Prostate gland (tissue), 2 donors: ENCODE data around the gene ASXL1. TPM values are rescaled to one million over a fixed set of nuclear protein-coding genes. Genes with fewer than 3 reads are reported as not detected.

ENCODE experiments used
- DNase-seq: peaks from one replicate; pipeline ENCODE4 v3.0.0-alpha.2; 2019; ENCODE audit warnings: low spot score
- H3K27ac ChIP-seq, 2 donors: fragments of 200-600 bp; sonication (generic); 2 replicates each; pipeline ENCODE4 v1.5.1; 2017 to 2019
- H3K27me3 ChIP-seq: fragments of 200-600 bp; sonication (generic); replicated peaks from 2 replicates; pipeline ENCODE4 v1.5.1; 2019; ENCODE audit not compliant: insufficient read depth
- H3K36me3 ChIP-seq, 2 donors: fragments of 200-600 bp; sonication (generic); 1 replicate in 1 of 2; 2 replicates in 1 of 2; pipeline versions ENCODE4 v1.5.1 to v1.8.1; 2017 to 2019
- H3K4me1 ChIP-seq: fragments of 200-600 bp; sonication (generic); replicated peaks from 2 replicates; pipeline ENCODE4 v1.5.1; 2019
- H3K4me3 ChIP-seq, 2 donors: fragments of 200-600 bp; sonication (generic); 2 replicates each; pipeline ENCODE4 v1.5.1; 2017 to 2019
- H3K9me3 ChIP-seq: fragments of 200-600 bp; sonication (generic); 2 replicates; pipeline ENCODE4 v1.5.1; 2017
- POLR2A ChIP-seq: fragments of 450-650 bp; IDR thresholded peaks from one replicate; pipeline ENCODE4 v1.6.1; 2016; ENCODE audit warnings: antibody characterized with exemption, mild to moderate bottlenecking
- POLR2AphosphoS5 ChIP-seq: sonication (generic); formaldehyde crosslinking; IDR thresholded peaks from one replicate; pipeline ENCODE4 v1.6.1; 2017; ENCODE audit warnings: antibody characterized with exemption
- WGBS: methylation state at CpG from one replicate; pipeline ENCODE4 v1.1.5; 2018; 5-methylcytosine and 5-hydroxymethylcytosine counted together
- intact Hi-C: fragments of 100-400 bp; cut with DNase I; formaldehyde crosslinking; loops from one replicate; pipeline ENCODE4 v1.14.2; 2022
- total RNA-seq, 2 donors: library from RNA; depleted of rRNA; stranded (reverse); fragments of >200 nt; gene quantifications; one replicate each; pipeline ENCODE4 v1.1.0, GENCODE V29; 2016
- TF ChIP-seq, protein P1 (sequence below), 4 experiments: fragments of 200-600 bp in 2 of 4; fragments of 450-650 bp in 2 of 4; sonication (generic) in 2 of 4; IDR thresholded peaks; 1 replicate in 3 of 4; 2 replicates in 1 of 4; pipeline ENCODE4 v1.5.1; 2016 to 2019; ENCODE audit warnings: antibody characterized with exemption in 4 of 4, mild to moderate bottlenecking in 2 of 4, moderate library complexity in 2 of 4

The ASXL1 gene
- total RNA-seq, 2 donors from 2014 or later = 30.4 to 106 TPM

DNA sequence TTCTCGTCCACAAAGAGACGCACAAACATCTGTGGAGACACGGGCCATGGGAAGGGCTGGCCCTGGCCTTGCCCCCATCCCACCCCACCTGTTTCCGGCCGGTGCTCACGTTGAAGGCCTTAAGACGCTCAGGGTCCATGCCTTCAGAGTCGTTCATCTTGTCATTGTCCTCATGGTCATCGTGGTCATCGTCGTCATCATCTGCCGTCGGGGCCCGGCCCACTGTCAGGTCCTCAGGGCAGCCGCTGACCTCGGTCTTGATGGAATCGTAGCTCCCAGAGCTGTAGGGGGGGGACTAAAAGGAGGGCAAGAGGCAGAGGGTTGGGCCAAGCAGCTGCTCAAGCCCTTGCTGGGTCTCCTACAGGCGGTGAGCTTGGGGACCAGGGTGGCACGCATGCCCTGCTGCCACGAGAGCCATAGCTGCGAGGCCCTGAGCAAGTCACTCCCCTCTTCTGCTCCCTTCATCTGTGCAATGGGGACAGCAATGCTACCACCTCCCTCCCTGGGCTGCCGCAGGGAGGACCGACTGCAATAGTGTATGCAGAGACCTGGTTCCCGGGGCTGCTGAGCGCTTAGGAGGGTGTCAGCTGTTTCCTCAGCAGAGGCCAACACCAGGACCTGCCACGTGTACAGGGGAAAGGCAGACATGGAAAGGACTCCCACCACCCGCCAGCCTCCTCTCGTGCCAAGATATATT lies 95.5 kb downstream of the ASXL1 start:
- TF ChIP-seq POLR2A = no peak
- no peak for TF ChIP-seq POLR2AphosphoS5
- TF ChIP-seq, protein P1, sequence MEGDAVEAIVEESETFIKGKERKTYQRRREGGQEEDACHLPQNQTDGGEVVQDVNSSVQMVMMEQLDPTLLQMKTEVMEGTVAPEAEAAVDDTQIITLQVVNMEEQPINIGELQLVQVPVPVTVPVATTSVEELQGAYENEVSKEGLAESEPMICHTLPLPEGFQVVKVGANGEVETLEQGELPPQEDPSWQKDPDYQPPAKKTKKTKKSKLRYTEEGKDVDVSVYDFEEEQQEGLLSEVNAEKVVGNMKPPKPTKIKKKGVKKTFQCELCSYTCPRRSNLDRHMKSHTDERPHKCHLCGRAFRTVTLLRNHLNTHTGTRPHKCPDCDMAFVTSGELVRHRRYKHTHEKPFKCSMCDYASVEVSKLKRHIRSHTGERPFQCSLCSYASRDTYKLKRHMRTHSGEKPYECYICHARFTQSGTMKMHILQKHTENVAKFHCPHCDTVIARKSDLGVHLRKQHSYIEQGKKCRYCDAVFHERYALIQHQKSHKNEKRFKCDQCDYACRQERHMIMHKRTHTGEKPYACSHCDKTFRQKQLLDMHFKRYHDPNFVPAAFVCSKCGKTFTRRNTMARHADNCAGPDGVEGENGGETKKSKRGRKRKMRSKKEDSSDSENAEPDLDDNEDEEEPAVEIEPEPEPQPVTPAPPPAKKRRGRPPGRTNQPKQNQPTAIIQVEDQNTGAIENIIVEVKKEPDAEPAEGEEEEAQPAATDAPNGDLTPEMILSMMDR (IDR thresholded peaks at IDR 0.05) = no peak
- intact Hi-C loops = no loop called here
- no peaks in the 10 kb centered on the region for H3K9me3 ChIP-seq
- no peak overlapping the region for H3K4me3 ChIP-seq
- DNase-seq = no peak
- peaks cover 0 to 13% of the 10 kb centered on the region in 2 donors for H3K36me3 ChIP-seq
- H3K4me1 ChIP-seq = peaks cover 9% of the 10 kb centered on the region
- H3K27ac ChIP-seq = no peak overlapping the region
- WGBS = 86% methylated on average over 28 of the region's 28 CpGs
- no peaks in the 10 kb centered on the region for H3K27me3 ChIP-seq

DNA sequence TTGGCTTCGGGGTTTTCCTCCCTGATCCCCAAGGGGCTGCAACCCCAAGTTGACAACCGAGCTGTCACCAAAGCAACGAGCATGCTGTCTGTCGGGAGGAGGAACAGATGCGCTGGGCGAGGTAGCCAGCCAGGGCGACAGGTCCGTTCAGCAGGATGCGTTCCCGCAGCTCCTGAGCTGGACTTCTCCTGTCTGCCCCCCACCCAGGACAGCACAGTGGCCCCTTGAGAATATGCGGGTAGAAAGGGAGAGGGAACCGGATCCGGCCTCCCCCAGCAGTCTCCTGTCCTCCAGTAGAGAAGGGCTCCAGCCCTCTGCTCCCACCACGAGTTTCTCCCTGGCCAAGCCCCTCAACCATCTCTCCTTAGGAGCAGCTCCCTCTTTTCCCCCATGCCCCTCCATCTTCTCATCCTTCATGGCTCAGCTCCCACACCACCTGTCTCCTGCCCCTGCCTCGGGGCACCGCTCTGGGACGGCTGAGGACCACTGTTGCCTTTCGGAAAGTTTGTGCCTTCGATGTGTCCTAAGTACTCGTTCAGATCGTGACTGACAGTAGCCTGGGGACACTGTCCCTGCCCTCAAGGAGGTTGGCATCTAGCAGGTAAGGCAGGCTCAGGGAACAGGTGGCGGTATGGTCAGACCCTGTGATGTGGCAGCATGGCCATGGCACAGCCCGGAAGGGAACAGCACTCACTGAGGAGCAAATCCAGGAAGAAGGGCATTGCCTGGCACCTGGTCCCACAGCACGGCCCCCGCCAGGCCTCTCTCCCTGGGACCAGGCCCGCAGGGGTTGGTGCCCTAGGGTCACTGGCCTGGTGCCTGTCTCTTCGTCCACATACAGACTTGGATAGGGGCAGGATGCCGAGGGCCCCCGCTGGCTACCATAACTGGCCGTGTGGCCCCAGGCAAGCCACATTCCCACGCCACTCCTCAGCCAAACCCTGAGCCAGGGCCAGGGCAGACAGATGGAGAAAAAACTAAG lies 96.3 kb downstream of the ASXL1 start:
- H3K36me3 ChIP-seq = peaks cover 0 to 13% of the 10 kb centered on the region in 2 donors
- no peak for DNase-seq
- 88% methylated on average over 31 of the region's 31 CpGs for WGBS
- no peaks in the 10 kb centered on the region for H3K27me3 ChIP-seq
- no peak overlapping the region for H3K4me3 ChIP-seq
- intact Hi-C loops = loop anchor here (5.0 kb wide), 1 partner anchor 117 kb away; no protein-coding TSS in a partner anchor
- peaks cover 9% of the 10 kb centered on the region for H3K4me1 ChIP-seq
- no peaks in the 10 kb centered on the region for H3K9me3 ChIP-seq
- TF ChIP-seq POLR2A (no peak), POLR2AphosphoS5 (no peak)
- TF ChIP-seq, protein P1 (IDR thresholded peaks at IDR 0.05) = no peak
- no peak overlapping the region for H3K27ac ChIP-seq

DNA sequence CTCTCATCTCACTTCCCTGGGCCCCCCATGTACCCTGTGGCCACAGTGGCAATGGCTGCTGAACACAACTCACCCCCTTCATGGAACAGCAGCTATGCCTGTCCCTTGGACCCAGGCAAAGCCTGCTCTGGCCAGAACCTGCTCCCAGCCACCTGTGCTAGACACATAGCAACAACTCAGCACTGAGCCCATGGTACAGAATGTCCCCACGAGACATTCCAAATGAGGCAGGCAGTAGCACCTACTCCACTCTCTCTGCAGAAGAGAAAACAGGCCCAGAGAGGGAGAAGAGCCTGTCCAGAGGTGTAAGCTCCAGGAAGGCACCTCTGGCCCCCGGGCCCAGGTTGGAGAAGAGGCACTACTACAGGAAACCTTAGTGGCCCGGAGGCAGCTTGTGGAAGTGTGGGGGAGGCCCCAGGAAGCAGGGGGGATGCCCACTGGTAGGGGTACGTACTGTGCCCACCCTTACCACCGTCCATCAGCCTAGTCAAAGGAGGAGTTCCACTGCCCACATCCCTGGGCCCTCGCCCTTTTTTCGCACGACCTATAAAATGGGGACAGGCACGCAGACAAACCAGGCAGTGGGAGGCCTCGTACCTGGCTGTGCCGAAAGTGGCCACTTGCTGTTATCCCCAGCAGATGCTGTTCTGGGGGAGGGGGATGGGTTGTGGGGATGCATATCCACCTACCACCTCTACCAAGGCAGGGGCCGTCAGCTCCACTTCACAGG lies 97.2 kb downstream of the ASXL1 start:
- 84% methylated on average over 12 of the region's 12 CpGs for WGBS
- H3K9me3 ChIP-seq = no peaks in the 10 kb centered on the region
- H3K4me3 ChIP-seq = no peak overlapping the region
- DNase-seq = no peak
- H3K27ac ChIP-seq = no peak overlapping the region
- H3K36me3 ChIP-seq = peaks cover 0 to 13% of the 10 kb centered on the region in 2 donors
- intact Hi-C loops = loop anchor here (5.0 kb wide), 1 partner anchor 118 kb away; no protein-coding TSS in a partner anchor
- TF ChIP-seq POLR2A (no peak), POLR2AphosphoS5 (no peak)
- TF ChIP-seq, protein P1 (IDR thresholded peaks at IDR 0.05) = no peak
- no peaks in the 10 kb centered on the region for H3K27me3 ChIP-seq
- H3K4me1 ChIP-seq = peaks cover 9% of the 10 kb centered on the region

DNA sequence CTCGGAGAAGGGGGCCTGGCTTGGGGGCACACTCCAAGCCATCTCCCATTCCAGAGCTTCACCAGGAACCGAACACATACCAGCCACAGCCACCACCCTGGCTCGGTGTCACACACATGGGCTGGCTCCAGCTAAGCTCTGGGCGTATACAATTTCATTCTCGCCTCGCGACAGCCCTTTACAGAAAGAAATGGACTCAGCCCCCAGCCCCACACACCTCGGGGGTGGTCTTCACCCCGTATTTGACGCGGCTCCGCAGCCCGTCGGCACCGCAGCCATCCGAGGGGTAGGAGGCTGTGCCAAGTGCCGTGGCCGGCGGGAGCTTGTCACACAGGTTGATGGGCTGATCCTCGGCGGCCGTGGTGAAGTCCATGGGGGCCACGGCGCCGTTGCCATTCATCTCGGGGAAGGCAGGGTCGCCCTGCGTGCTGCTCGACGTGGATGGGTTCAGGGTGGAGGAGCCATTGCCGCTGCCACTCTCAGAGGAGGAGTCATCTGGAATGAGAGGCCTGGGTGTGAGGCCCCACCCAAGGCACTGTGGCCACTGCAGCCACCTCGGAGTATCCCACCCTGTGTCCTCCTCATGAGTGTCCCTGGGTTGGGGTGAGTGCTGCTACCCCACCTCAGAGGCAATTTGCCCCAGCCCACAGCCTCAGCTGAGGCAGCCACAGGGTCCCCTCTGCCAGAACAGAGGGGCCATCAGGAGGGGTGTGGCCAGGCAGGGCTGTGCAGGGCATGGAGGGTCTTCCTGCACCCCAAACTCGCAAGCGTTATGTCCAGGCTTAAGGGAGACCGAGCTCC lies 98.0 kb downstream of the ASXL1 start:
- no peak overlapping the region for H3K27ac ChIP-seq
- H3K9me3 ChIP-seq = no peaks in the 10 kb centered on the region
- peaks cover 0 to 13% of the 10 kb centered on the region in 2 donors for H3K36me3 ChIP-seq
- peaks cover 9% of the 10 kb centered on the region for H3K4me1 ChIP-seq
- no peak overlapping the region for H3K4me3 ChIP-seq
- DNase-seq = no peak
- TF ChIP-seq, protein P1 (IDR thresholded peaks at IDR 0.05) = no peak
- no peak for TF ChIP-seq POLR2AphosphoS5
- TF ChIP-seq POLR2A = no peak
- 75% methylated on average over 30 of the region's 35 CpGs for WGBS
- intact Hi-C loops = loop anchor here (5.0 kb wide), 1 partner anchor 119 kb away; no protein-coding TSS in a partner anchor
- no peaks in the 10 kb centered on the region for H3K27me3 ChIP-seq
